Stomach (tissue), 9 donors: ENCODE results near the gene NCK2. TPM values are rescaled to one million over a fixed set of nuclear protein-coding genes. Genes with fewer than 3 reads are reported as not detected.

Source experiments
- DNase-seq, 2 donors: peaks; one replicate each; pipeline versions ENCODE4 v3.0.0 to v3.0.0-alpha.2; 2013 to 2019
- H3K27ac ChIP-seq, 5 donors: fragments of 200-600 bp in 4 of 5; sonication (generic) in 4 of 5; one replicate each; pipeline ENCODE4 v1.5.1; 2013 to 2019; ENCODE audit warnings: mild to moderate bottlenecking in 1 of 5, moderate library complexity in 1 of 5
- H3K27me3 ChIP-seq, 3 donors: fragments of 200-600 bp; sonication (generic); one replicate each; pipeline ENCODE4 v1.5.1; 2017 to 2019; ENCODE audit warnings: mixed run types in 1 of 3
- H3K36me3 ChIP-seq, 4 donors: fragments of 200-600 bp; sonication (generic); 1 replicate in 3 of 4; 2 replicates in 1 of 4; pipeline ENCODE4 v1.5.1; 2016 to 2019
- H3K4me1 ChIP-seq, 4 donors: fragments of 200-600 bp; sonication (generic); one replicate each; pipeline ENCODE4 v1.5.1; 2016 to 2019
- H3K4me3 ChIP-seq, 4 donors: fragments of 200-600 bp; sonication (generic) in 3 of 4; one replicate each; pipeline ENCODE4 v1.5.1; 2016 to 2019; ENCODE audit warnings: mild to moderate bottlenecking in 1 of 4
- H3K9me3 ChIP-seq, 4 donors: fragments of 200-600 bp; sonication (generic); one replicate each; pipeline ENCODE4 v1.5.1; 2016 to 2019
- EP300 ChIP-seq: sonication (generic); formaldehyde crosslinking; IDR thresholded peaks from one replicate; pipeline ENCODE4 v1.6.1; 2017; ENCODE audit warnings: antibody characterized with exemption
- POLR2A ChIP-seq, 4 donors: fragments of 450-650 bp; IDR thresholded peaks; one replicate each; pipeline ENCODE4 v1.6.1; 2016; ENCODE audit warnings: antibody characterized with exemption in 4 of 4, control low read depth in 2 of 4, mild to moderate bottlenecking in 1 of 4, moderate library complexity in 1 of 4
- POLR2AphosphoS5 ChIP-seq, 3 donors: sonication (generic); formaldehyde crosslinking; IDR thresholded peaks; one replicate each; pipeline ENCODE4 v1.6.1; 2016; ENCODE audit warnings: antibody characterized with exemption in 3 of 3
- WGBS, 5 donors: extraction: QIAGEN DNeasy Blood & Tissue Kit in 3 of 5; methylation state at CpG; one replicate each; pipeline versions ENCODE4 v1.1.5 to v1.1.7; 2013 to 2018; 5-methylcytosine and 5-hydroxymethylcytosine counted together
- intact Hi-C: fragments of 100-400 bp; cut with DNase I; formaldehyde crosslinking; loops from one replicate; pipeline ENCODE4 v1.15.1; 2023; ENCODE audit warnings: low total_unique reads
- polyA plus RNA-seq, 3 donors: library from polyadenylated mRNA; stranded (reverse); fragments of 200-250 nt; gene quantifications; one replicate each; pipeline ENCODE4 v1.2.3, GENCODE V29; 2013
- total RNA-seq, 5 donors: library from RNA; depleted of rRNA; stranded (reverse); fragments of >200 nt; gene quantifications; one replicate each; pipeline versions ENCODE4 v1.1.0 to v1.2.3, GENCODE V29; 2014 to 2016
- TF ChIP-seq, protein P1 (sequence below), 7 experiments: fragments of 450-650 bp in 4 of 7; fragments of 200-600 bp in 3 of 7; sonication (generic) in 3 of 7; IDR thresholded peaks; one replicate each; pipeline ENCODE4 v1.5.1; 2016 to 2019; ENCODE audit warnings: antibody characterized with exemption in 7 of 7, control low read depth in 2 of 7, mild to moderate bottlenecking in 1 of 7
- donor health status: healthy with polysubstance abuse.
- donor health status: Bipolar disorder and iron deficiency.
- donor health status: healthy.

NCK2 gene
- total and polyA plus RNA-seq, 8 donors, result 23.1 to 88.9 (median 42.6) TPM

DNA sequence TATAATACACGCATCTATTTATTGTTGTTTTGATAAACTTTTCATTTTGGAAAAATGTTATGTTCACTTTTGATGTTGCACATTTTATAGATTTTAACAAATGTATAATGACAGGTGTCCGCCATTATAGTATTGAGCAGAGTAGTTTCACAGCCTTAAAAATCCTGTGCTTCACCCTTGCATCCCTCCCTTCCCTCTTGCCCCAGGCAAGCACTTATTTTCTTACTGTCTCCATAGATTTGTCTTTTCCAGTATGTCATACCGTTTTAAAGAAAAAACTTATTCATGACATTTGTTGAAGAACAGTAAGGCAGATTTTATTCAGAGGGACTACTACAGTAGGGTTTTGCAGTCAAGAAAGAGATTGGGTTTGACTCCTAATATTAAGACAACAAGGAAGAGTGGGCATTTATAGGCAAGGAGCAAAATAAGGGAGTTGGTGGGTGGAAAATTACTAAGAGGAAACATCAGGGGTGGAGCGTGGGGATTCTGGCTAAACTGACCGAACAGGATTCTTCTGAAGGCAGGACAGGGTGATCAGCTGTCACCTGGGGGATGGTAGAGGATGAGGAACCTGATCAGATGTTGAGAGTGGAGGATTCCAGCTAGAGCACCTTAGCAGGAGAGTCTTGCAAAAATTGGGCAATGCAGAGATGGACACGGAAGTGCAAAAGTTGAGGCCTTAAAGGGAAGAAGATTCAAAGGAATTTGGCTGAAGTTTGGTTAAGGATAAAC is 108.8 kb downstream of the NCK2 start:
- Histone ChIP-seq H3K4me3 (no peak overlapping the region), H3K36me3 (peaks cover 0 to 17% (median 13%) of the 10 kb centered on the region in 4 donors), H3K4me1 (peaks cover 6 to 22% (median 12%) of the 10 kb centered on the region in 4 donors), H3K27ac (no peak overlapping the region), H3K9me3 (no peaks in the 10 kb centered on the region), H3K27me3 (no peaks in the 10 kb centered on the region)
- DNase-seq, result no peak
- TF ChIP-seq POLR2A (IDR thresholded peaks at IDR 0.05) (no peak), EP300 (no peak), POLR2AphosphoS5 (IDR thresholded peaks at IDR 0.05) (no peak)
- TF ChIP-seq, protein P1, sequence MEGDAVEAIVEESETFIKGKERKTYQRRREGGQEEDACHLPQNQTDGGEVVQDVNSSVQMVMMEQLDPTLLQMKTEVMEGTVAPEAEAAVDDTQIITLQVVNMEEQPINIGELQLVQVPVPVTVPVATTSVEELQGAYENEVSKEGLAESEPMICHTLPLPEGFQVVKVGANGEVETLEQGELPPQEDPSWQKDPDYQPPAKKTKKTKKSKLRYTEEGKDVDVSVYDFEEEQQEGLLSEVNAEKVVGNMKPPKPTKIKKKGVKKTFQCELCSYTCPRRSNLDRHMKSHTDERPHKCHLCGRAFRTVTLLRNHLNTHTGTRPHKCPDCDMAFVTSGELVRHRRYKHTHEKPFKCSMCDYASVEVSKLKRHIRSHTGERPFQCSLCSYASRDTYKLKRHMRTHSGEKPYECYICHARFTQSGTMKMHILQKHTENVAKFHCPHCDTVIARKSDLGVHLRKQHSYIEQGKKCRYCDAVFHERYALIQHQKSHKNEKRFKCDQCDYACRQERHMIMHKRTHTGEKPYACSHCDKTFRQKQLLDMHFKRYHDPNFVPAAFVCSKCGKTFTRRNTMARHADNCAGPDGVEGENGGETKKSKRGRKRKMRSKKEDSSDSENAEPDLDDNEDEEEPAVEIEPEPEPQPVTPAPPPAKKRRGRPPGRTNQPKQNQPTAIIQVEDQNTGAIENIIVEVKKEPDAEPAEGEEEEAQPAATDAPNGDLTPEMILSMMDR (IDR thresholded peaks at IDR 0.05), result no peak
- intact Hi-C loops, result no loop called here
- 85 to 90% (median 89%) methylated on average over 6 of the region's 6 CpGs for WGBS, 5 donors

DNA sequence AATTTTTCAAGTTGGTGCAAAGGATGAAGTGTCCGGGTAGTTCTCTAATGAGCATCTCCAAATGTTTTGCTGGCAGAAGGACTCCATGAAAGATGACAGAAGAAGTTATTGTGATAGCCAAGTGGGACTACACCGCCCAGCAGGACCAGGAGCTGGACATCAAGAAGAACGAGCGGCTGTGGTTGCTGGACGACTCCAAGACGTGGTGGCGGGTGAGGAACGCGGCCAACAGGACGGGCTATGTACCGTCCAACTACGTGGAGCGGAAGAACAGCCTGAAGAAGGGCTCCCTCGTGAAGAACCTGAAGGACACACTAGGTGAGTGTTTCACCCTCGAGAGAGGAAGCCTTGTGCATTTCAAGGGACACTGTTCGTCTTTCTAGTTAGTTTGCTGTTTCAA is 110.3 kb downstream of the NCK2 start:
- intact Hi-C loops, result no loop called here
- WGBS, 5 donors, result 88 to 95% (median 91%) methylated on average over 16 of the region's 16 CpGs
- Histone ChIP-seq H3K27ac (peak overlapping the region in 1 of 5 donors; percentile 14), H3K9me3 (no peaks in the 10 kb centered on the region), H3K4me1 (peaks cover 6 to 26% (median 17%) of the 10 kb centered on the region in 4 donors), H3K36me3 (peaks cover 0 to 17% (median 13%) of the 10 kb centered on the region in 4 donors), H3K27me3 (no peaks in the 10 kb centered on the region), H3K4me3 (no peak overlapping the region)
- DNase-seq, result no peak
- TF ChIP-seq EP300 (no peak), POLR2AphosphoS5 (IDR thresholded peaks at IDR 0.05) (no peak), POLR2A (IDR thresholded peaks at IDR 0.05) (no peak)
- TF ChIP-seq, protein P1 (IDR thresholded peaks at IDR 0.05), result no peak

DNA sequence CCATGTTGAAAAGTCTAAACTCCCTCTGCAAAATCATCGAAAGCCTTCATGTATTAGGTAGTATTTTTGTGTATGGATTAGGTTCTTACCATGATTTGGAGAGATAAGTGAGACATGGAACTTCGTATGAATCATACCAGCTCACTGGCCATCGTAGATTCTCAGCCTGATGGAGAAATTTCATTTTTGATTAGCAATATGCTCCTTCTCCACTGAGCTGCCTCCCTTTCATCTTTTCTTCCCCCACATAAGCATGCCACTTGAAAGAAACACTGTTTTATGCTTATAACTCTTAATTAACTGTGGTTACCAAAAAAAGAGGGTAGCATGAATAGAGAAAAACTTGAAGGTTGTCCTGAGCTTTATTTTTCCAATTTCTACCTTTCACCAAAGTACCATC is 111.9 kb downstream of the NCK2 start:
- no peak for DNase-seq
- 69 to 77% (median 76%) methylated on average over 3 of the region's 3 CpGs for WGBS, 5 donors
- H3K4me3 ChIP-seq, result no peak overlapping the region
- H3K36me3 ChIP-seq, result peaks cover 0 to 24% (median 17%) of the 10 kb centered on the region in 4 donors
- TF ChIP-seq POLR2A (IDR thresholded peaks at IDR 0.05) (no peak), EP300 (no peak), POLR2AphosphoS5 (IDR thresholded peaks at IDR 0.05) (no peak)
- TF ChIP-seq, protein P1 (IDR thresholded peaks at IDR 0.05), result no peak
- no peaks in the 10 kb centered on the region for H3K27me3 ChIP-seq
- H3K4me1 ChIP-seq, result peaks cover 6 to 35% (median 19%) of the 10 kb centered on the region in 4 donors
- no peaks in the 10 kb centered on the region for H3K9me3 ChIP-seq
- peak overlapping the region in 2 of 5 donors; percentile 32 to 47 for H3K27ac ChIP-seq
- intact Hi-C loops, result no loop called here

DNA sequence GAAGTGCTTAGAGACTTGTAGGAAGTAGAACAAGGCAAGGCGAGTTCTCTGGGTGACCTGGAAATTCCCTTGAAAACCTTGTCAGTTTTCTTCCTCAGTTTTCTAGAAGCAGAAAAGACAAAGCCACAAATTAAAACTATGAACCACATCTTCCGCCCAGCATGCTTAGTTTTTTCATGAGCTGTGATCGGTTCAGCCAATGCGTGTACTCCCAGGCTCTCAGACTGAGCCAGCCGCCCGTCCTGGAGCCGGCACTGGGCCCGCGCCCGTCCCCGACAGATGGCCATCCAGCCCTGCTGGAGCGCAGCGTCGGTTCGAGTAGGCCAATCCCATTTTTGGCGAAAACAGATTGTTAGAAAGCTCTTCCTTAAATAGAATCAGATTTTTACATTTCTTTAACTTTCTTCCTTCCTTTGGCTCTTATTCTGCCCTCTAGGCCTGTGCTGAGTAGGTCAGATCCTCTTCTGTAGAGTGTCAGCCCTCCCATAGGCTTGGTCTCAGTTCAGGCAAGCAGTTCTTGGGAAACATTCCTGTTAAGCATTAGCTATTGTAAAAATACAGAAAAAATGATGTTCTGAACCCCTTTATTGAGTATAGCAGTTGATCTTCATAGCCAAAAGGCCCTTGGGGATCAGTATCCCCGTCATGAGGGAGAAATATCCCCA is 112.5 kb downstream of the NCK2 start:
- Histone ChIP-seq H3K27ac (peak overlapping the region in 2 of 5 donors; percentile 11 to 47), H3K4me3 (no peak overlapping the region), H3K27me3 (no peaks in the 10 kb centered on the region), H3K9me3 (no peaks in the 10 kb centered on the region), H3K4me1 (peaks cover 6 to 39% (median 22%) of the 10 kb centered on the region in 4 donors), H3K36me3 (peaks cover 0 to 24% (median 17%) of the 10 kb centered on the region in 4 donors)
- TF ChIP-seq POLR2AphosphoS5 (IDR thresholded peaks at IDR 0.05), result no peak
- no peak for DNase-seq
- WGBS, 5 donors, result 85 to 93% (median 88%) methylated on average over 17 of the region's 17 CpGs
- intact Hi-C loops, result no loop called here
